Activated CD4-positive, CD25-positive, alpha-beta regulatory T cell treated with anti-CD3 and anti-CD28 coated beads, Interleukin-2, amount 50 U/mL, for 72 hours (primary cell): ENCODE data around the gene AHSP.
"Not testable (repeated sequence)": the region's sequence is repeated elsewhere in the genome, so short reads cannot be mapped to it uniquely, and the experiment has no call there.

ENCODE experiments used
- DNase-seq: peaks from one replicate; pipeline ENCODE4 v3.0.0; 2021

AHSP gene

DNA sequence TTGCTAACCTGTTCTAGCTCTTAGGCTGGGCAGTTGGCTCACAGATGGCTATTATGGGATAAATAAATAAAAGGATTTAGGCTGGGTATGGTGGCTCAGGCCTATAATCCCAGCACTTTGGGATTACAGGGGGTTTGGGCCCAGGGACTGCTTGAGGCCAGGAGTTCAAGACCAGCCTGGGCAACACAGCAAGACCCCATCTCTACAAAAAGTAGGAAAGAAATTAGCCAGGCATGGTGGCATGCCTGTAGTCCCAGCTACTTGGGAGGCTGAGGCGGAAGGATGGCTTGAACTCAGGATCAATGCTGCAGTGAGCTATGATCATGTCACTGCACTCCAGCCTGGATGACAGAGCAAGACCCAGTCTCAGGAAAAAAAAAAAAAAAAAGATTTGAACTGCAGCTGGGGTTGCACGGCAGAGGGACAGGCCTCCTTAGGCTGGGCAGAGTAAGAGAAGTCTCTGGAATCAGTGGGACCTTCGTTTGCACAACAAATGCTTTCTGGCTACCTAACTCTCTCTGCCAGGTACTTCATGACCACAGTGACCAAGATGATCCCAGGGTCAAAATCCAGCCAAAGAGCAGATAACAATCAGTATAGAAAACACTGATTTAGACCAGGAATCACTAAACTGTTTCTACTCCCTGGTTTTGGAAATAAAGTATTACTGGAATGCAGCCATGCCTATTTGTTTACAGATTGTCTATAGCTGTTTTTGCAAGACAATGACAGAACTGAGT is 26.3 kb upstream of the AHSP start:
- DNase-seq, result no peak

DNA sequence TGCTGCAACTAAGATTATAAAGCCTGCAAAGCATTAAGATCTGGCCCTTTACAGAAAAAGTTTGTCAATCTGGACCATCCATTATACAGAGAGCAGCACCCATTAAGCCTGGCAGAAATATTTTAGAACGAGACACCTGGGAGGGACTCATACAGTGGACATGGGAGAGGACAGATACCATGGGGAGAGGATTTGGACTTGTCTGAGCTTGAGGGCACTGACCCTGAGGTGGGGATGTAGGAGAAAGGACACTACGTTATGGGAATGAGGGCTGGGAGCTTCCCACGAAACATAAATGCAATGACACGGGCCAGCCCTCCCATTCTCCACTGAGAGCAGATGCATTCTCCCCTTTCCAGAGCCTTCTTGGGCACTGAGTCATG is 25.7 kb upstream of the AHSP start:
- no peak for DNase-seq

- DNase-seq, result no peak
Measured at GRCh38 chr16:31502981-31503380, 24.7 kb upstream of the AHSP start.

- not testable (repeated sequence) for DNase-seq
Measured at GRCh38 chr16:31503555-31503954, 24.1 kb upstream of the AHSP start.

- no peak for DNase-seq
Measured at GRCh38 chr16:31504159-31504558, 23.5 kb upstream of the AHSP start.

GRCh38 chr16:31505483-31505882 is 22.2 kb upstream of the AHSP start:
- no peak for DNase-seq

- DNase-seq, result no peak
Measured at GRCh38 chr16:31507617-31507928, 20.1 kb upstream of the AHSP start.

DNA sequence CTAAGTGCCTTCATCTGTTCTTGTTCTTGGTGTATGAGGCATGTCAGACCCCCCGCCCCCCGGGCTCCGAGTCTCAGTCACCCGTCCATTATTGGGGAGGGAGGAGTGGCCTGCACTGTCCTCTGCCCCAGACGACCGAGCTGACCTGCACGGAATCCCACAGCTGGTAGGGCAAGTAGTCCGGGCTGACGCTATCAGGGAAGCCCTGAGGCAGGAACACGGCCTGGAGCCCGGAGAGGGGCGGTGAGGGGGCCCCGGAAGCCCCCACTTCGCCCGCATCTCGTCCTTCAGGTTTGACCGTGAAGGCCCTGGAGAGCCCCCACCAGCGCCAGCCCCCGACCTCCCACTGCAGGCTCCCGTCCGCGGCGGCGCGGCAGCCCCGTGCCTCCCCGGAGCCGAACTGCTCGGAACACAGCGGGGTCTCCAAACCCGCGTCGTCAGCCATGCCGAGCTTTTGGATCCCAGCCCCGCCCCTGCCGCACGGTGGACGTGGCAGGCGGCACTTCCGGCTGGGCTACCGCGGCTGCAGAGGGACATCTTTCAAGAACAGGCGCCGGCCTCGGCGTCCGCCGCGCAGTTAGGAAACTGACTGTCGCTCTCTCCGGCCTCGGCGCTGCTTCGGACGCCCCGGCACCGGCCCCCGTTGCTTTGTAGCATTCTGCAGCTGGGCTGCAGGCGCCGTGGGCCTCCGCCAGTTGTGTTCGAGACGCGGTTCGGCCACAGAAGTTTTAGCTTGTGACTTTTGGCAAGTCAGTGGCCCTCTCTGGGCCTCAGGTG is 19.6 kb upstream of the AHSP start, which contains the start of gene RUSF1:
Gene RUSF1 (minus strand): TSS at position 463 of the 777 bp plus-strand sequence. CDS start 18 bp downstream, at position 445.
- peak; percentile 88 for DNase-seq

- no peak for DNase-seq
Measured at GRCh38 chr16:31508706-31509195, 18.9 kb upstream of the AHSP start.

DNA sequence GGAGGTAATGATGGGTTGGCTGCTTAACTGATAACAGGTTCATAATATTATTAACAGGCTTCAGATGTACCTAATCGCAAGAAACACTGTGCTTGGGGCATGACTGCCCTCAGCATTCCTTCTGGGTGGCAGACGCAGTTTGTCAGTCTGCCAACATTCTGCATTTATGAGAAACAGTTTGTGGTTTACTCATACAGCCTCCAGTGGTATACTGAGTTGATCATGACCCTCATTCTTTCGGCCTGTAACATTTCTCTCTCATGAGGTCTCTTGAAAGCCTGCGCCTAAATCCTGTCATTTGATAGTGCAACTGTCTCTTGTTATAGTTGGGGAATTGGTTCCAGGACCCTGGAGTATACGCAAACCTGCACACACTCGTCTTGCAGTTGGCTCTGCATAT is 14.6 kb upstream of the AHSP start:
- DNase-seq, result no peak

- DNase-seq, result no peak
Measured at GRCh38 chr16:31513884-31514283, 13.8 kb upstream of the AHSP start.

GRCh38 chr16:31517800-31518402 is 9.8 kb upstream of the AHSP start:
- no peak for DNase-seq

DNA sequence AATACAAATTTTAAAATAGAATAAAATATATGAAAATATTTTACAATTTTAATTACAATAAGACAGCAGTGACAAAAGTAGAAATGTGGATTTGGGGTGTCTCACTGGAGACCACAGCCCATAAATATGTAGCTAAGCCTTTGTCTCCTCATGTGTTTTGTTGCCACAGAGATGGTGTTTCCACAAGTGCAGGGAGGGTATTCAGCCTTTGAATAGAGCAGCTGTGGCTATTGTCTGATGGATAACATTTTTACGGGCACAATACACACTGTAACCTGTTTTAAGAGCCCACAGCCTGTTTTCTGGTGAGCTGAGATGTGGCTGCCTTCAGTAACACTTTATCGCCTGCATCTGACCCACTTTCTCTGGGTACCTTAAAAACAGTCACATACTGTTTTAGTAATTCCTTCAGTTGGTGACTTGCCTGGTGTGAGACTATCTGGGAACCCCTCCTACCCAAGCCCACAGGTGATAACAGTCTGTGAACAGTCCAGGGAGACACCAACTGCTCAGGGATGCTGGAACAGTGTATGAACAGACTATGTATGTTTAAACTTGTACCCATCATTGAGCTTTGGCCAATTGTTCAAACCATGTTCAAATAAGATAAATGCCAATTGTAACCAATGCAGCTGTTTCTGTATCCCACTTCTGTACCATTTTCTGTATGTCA is 7.8 kb upstream of the AHSP start:
- DNase-seq, result no peak

DNA sequence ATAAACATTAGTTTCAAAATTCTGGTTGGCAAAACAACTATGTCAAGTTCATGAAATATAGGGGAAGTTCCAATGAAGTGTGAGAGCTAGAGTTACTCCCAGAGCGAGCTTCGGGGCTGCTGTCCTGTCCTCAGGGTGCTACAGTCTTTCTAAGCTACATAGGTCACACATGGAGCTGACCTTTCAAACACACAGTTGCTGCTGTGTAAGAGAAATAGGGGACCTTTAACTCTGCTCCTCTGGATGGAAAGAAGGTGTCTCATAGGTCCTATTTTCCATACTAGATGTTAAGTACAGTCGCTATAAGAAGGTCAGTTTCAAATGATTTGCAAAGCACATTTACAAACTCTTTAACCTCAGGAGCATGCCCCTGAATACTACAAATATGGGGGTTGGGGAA is 6.3 kb upstream of the AHSP start:
- no peak for DNase-seq

DNA sequence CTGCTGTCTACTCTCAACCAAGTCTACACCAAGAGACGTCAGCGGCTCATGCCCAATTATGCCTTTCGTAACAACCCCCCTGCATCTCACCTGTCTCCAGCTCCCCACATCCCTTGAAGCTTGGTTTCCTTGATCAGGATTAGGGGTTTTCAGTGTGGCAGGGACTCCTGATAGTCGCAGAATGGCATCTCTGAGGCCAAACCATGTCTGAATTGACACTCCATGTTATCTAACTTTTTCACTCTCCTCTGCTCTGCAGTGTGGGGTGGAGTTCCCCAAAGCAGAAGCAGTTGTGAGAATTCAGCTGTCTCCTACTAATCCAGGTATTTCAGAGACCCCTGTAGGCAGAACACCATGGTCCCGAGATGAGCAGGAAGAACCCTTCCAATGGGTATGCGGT is 5.6 kb upstream of the AHSP start:
- no peak for DNase-seq

- not testable (repeated sequence) for DNase-seq
Measured at GRCh38 chr16:31523768-31524167, 3.9 kb upstream of the AHSP start.

DNA sequence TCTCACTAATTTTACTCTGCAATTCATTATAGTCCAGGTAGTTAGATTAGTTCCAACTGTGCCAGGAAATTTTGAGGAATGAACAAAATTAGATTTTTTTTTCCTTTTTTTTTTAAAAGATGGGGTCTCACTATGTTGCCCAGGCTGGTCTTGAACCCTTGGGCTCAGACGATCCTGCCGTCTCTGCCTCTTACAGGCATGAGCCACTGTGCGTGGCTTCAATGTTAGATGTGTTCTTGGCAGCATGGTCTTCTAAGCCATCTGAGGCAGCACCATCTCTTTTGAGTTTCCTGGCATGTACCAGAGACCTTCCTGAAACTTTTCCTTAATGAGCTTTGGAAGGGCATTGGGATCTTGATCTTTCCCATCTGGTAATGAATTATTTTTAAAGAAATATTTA is 2.6 kb upstream of the AHSP start:
- DNase-seq, result no peak

DNA sequence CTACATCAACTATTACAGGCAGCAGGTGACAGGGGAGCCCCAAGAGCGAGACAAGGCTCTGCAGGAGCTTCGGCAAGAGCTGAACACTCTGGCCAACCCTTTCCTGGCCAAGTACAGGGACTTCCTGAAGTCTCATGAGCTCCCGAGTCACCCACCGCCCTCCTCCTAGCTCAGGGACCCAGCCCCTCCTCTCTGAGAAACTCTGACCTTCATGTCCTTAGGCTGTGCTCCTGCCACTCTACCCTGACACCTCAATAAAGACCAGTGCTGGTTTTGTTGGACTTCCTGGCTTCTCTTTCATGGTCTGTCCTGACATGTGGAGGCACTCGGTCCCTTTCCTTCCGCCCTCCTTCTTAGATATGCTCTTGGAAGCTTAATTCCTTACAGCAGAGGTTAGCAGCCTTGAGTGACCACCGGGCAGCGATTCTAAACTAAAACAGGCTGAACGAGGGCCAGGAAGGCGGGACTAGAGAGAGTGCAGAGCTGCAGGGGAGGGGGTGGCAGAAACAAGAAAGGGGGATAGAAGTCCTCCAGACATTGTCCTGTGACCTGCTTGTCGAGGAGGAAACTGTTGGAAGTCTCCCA is 915 bp downstream of the AHSP start:
- DNase-seq, result no peak

DNA sequence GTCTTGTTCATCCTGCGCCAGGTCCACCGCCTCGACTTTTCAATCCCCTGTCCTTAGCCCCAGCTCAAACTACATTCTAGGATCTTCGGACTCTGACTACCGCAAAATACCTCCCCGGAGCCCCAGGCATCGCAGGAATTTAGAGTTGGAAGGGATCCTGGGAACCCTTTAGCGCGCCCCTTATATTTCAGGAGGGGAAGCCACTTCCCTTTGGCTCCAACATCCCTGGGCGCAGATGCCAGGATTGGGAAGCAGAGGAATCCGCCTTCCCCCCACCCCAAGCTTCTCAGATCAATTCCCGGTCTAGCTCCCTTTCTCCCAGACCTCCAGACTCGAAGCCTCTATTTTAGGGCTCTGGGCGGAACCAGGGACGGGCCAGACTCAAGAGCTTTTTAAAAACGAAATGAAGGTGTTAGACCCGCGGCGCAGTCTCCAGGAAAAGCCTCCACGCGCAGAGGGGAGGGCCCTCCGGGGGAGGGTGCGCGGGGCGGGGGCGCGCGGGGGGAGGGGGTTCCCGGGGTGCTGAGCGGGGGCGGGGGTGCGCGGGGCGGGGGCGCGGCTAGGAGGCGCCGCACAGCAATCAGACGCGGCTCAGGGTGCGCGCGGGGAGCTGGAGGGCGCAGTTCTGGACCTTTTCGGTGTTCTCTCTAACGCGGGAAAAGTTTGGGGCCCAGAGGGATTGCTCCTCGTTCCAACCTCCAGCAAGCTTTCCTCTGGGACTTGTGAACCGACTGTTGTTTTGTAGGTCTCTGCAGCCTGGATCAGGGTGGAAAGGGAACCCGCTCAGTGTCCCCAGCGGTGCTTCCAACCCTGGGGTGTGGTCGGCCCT is 1.6 kb downstream of the AHSP start:
- no peak for DNase-seq

DNA sequence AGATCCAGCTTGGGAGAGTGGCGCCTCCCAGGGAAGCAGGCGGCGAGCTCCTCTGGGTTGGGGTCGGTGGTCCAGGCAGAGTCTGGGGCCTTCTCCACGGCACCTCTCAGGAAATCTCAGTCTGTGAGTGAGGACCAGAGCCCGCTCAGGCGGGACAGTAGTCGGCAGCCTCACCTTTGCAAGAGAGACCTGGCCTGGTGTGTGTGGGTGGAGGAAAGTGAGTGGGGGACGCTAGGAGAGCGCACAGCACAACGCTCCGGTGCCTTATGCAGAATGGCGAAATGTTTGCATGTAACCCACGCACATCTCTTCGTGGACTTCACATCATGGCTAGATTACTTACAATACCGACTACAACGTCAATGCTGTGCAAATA is 2.2 kb downstream of the AHSP start:
- DNase-seq, result no peak

- no peak for DNase-seq
Measured at GRCh38 chr16:31530405-31530804, 2.7 kb downstream of the AHSP start.

DNA sequence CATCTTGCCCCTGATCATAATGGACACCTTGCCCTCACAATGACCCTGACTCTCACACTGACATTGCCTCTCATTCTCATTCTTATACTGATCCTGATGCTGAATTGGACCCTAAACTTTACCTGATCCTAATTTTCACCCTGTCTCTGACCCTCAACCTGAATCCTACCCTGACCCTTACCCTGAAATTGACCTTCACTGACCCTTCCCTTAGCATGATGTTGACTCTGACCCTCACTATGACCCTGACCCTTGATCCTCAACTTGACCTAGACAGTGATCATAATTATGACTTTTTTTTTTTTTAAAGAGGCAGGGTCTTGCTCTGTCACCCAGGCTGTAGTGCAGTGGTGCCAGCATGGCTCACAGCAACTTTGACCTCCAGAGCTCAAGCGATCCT is 3.4 kb downstream of the AHSP start:
- no peak for DNase-seq
